HG03439 (cell line): ENCODE results near the gene LRRC72.
"Not testable (repeated sequence)": the region's sequence is repeated elsewhere in the genome, so short reads cannot be mapped to it uniquely, and the experiment has no call there.

Source experiments
- ATAC-seq: cut with Tn5 transposase; IDR thresholded peaks from one replicate; pipeline ENCODE4 v1.9.1; 2021; ENCODE audit warnings: mild to moderate bottlenecking, moderate library complexity; ENCODE audit not compliant: unreplicated experiment

The LRRC72 gene

DNA sequence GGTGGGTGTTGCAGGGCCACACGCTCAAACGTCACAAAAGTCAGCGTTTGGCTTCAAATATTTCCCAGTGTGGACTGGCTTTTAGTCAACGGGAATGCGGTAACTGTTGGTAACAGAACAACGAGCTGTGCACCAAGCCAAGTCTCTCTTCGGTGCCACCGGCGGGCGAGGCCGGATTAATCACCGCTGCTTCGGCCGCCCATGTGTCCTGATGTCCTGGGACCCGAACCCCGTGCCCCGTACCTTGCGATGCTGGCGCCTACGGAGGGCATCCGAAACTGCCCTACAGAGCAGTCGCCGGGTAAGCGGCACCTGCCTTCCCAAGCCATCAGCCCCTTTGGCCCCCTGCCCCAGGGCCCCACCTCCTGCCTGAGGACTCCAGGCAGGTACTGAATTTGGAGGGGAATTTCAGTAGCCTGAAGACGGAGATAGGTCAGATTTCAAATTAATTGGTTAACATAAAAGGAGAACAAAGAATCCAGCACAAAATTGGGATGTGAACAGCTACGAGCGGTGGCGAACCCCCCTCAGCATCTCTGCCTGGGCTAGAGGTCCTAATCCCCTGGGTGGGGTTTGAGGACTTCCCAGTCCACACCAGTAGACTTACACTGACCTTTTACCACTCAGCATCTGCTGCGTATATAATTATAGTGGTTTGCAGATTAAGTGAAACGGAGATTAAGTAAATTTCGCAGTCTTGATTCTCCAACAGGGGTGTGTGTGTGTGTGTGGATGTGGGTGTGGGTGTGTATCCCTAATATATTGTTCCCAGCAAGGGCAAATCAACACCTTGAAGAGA lies at the start of gene LRRC72:
TSS of gene LRRC72 (plus strand) at position 84 of the 799 bp plus-strand sequence. CDS start at position 212, 128 bp downstream.
- no peak for ATAC-seq

DNA sequence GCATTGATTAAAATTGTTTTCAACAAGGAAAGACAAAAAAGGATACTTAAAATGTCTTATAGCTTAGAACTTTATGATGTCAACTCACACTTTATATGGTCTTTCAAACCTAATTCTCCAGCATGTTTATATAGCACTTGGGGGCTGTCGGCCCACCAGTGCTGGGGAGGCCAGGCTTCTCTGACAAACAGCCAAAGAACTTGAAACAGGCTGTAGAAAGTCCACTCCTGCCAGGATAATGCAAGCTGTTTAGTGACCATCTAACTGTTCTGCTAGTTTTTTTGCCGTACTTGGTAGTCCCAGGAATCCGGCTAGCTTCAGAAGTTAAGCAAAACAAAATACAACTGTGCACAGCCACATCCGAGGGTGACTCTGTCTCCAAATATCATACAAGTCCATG lies 47.5 kb upstream of the LRRC72 start:
- no peak for ATAC-seq

DNA sequence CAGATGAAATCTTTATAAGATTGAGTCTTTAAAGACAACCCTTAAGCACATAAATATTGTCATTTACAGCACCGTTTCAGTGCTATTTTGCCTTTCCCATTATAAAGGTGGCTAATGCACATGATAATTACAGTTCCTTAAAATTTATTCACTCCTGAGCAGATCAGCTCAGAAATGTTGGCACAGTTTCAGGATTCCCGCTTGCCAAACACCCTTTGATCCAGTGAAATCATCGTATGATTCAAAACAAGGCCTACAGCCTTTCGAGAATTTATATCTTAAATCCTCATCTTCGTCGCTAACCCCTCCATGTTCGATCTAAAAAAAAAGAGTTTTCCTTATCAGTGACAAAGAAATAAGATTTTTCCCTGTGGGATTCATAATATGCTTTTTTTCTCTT lies 47.0 kb upstream of the LRRC72 start:
- no peak for ATAC-seq

DNA sequence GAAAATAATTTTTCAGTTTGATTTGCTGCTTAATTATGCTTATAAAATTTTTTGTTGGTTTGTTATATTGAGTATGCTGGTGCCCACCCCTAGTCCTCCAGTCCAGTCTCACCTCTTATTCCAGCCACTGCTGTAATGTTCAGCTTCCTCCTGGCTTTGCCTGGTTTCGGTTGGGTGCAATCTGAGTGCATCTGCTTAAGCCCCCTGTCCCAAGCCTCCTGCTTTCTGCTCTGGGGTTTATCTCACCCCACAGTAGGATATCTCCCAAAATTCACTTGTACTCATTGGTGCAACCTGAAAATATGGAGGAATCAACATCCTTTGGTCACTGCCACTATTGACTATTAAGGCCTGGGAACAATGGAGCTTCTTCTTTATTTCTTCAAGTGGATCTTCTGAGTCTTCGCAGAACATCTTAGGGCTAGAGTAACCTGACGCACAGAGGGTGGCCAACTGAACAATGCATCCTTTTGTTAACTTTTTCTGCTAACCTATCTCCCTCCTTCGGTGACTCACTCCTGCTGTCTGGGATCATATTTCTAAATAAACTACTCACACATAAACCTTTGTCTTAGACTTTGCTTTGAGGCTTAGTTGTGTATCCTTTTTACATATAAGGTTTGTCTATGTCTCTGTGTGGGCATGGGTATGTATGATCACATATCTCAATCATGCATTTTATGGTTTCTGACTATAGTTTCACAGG lies 42.0 kb upstream of the LRRC72 start:
- no peak for ATAC-seq

DNA sequence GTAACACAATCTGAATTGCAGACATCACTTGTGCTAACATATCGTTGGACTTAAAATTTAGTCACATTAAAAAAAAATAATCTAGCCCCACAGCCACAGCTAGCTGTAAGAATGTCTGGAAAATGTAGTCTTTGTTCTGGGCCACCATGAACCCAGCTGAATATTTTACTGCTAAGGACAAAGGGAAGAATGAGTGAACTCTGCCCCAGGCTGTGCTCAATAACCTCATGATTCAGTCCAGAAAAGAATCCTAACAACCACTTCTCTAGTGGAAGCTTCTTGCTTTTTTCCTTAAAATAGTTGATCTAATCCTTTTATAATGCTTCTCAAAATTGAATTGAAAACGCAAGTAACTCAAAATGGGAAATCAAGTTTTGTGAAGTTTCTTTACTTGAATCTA lies 35.5 kb upstream of the LRRC72 start:
- ATAC-seq: no peak

DNA sequence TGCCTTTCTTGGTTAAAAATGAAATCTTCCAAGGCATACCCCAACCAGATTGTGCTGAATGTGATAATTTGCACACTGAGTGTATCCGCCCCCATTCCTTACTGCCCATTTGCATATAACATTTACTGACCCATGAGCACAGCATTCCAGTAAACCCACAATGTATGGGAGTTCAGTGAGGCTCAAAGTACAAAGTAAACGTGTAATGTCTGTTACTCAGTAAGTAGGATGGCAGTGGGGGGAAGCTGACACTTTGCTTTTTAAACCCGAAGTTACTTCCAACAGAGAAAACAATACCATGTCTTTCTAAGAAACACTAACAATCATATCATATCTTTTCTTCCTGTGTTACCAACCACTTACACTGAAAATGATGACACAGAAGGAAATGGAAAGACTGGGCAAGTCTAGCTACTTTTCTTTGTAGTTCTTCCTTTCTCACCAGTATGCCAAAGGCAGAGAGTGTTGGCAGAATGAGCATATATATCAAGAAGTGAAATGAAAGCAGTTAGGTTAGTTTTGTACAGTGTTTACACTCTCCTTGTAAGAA lies 34.0 kb upstream of the LRRC72 start:
- no peak for ATAC-seq

DNA sequence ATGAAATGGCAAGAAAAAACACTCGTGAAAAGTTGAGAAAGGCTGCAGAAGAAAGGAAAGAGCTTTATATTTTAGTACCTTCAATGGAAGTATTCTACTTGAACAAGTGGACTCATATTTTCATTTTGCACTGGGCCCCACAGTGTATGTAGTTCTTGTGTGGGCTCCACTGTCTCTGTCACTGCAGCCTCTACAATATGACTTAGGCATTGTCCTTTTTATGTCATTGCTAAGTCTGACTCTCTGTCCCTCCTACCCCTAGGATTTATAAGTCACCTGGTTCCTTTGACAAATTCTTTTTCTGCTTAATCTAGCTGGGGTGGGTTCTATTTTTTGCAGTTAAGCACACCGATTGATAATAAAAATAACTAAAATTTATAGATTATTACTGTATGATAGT lies 33.4 kb upstream of the LRRC72 start:
- ATAC-seq: no peak

DNA sequence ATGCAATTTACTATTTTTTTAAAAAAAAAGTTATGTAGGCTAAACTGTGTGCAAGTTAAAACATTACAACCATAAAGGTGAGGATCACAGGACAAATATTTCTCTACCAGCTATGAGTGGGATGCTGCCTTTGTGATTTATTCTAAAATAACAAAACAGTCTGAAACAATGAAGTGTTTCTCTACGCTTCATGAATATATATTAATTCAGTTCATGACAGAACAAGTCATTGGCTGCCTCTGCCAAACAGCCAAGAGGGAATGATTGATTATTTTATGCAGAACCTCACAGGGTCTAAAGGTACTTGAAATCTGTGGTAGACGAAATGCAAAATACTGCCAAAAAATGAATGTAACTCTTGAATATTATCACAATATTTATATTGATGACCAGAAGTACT lies 32.1 kb upstream of the LRRC72 start:
- no peak for ATAC-seq

DNA sequence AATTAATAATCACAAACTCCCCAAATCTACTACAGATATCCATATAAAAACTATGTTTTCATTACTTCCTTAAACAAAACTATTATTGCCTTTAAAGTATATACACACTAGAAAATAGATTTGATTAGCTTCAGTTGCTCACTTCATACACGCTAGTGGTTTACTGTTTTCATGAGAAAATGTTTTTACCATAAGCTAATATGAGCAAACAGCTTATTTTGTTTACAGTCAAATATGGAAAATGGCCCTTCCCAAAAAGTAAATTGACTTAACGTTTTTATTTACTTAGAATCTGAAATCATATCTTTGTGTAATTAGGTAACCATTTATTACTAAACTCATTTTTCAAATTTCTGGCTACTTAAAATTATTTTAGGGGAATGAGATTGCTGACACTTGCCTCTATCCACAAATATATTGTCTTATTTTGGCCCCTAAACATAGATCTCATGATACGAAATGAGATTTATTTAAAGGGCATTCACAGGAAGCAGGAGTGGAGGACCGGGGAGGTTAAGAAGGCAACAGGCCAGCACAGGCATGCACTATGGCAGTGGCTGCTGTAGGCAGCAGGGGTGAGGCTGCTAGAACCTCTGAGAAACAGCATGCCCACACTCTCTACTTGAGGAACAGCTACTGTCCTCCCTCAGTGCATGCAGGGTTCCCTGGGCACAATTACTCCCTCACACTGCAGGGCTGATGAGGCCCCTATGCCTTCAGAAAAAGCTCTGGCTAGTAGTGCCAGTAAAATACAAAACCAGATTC lies 31.5 kb upstream of the LRRC72 start:
- no peak for ATAC-seq

DNA sequence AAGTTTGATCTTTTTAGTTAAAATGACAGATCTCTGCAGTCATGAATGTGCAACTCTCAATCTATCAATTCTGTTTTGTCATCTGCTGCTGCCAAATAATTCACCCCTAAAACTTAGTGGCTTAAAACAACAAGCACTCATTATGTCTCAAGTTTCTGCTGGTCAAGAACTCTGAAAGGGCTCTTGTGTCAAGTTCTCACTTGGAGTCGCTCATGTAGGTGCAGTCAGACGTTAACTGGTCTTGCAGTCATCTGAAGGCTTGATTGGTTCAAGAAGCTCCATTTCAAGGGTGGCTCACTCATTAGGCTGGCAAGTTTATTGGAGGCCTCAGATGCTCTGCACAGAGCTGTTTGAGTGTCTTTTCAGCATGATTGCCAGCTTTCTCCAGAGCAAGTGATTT lies 28.5 kb upstream of the LRRC72 start:
- ATAC-seq: no peak

DNA sequence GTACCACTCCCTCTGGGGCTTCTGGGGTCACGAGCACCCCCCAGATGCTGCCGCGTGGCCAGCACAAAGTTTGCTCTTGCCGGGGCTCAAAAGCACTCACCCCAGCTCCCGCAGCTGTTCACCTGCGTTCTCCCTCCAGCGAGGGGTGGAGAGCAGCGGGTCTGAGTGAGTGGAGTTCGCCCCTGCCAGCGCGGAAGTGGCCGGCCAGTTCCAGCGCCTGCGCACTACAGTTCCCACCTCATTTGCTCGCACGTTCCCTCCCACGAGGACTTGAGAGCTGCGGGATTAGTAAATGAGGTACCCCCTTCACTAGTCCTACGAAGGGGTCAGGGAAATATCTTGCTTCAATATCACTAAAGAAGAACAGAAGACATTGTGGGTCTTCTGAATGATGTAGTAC lies 24.3 kb upstream of the LRRC72 start:
- no peak for ATAC-seq

DNA sequence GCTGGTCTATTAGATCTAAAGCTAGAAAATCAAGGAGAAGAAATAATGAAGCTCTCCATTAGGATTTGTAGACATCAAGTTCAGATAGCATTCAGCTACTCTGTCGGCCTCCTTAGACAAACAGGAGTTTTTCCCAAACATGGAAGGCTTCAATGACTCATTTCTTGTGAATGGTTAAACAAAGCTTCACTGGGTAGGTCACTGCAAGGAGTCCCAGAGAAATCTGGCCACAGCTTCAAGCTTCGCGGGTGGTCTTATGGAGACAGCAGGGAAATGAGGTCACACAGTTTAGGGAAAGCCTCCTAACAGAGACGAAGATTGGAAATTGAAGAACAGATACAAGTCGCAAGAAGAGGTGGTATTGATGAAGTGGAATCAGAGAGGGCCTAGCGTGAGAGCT lies 22.6 kb upstream of the LRRC72 start:
- ATAC-seq: no peak

DNA sequence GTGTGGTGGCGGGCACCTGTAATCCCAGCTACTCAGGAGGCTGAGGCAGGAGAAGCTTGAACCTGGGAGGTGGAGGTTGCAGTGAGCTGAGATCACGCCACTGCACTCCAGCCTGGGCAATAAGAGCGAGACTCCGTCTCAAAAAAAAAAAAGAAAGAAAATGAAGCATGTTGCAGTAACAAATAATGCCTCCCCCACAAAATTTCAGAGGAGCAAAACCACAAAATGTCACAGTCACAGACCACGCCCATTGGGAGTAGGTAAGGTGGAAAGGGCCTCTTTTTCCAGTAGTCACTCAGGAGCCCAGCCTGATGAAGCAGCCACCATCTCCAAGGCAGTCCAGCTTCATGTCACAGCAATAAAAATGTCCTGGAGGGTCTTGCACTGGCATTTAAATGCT lies 20.2 kb upstream of the LRRC72 start:
- not testable (repeated sequence) for ATAC-seq

DNA sequence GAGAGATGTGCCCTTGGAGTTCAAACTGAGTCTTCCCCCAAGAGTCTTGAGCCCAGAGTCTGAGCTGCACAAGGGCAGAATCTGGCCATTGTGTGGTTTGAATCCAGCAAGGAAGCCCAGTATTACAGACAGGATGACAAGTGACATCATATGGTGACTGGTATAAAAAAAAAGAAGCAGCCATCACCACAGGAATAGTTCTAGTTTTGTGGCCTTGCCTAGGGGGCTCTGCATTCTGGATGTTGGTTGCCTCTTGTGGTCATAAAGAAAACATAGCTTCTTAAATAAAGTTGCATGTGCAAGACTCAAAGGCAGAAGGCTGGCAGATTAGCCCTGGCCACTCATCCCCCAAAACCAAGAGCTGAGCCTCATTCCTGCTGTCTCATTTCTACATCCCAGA lies 16.8 kb upstream of the LRRC72 start:
- no peak for ATAC-seq

DNA sequence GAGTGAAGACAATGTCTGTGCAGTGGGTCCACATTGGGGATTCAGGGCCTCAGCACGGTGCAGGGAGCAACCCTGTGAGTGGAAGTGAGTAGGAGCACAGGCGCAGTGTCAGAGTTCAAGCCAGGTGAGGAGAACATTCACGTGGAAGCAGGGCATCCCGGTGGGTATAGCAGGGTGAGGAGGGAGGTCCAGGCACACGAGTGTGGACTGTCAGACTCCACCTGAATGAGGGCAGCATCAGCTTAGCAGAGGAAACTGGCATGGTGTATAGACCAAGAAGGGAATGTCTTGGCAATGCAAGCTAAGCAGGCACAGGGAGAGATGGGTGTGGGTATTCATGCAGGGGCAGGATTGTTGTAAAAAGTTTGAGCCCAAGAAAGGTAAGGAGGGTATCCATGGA lies 15.3 kb upstream of the LRRC72 start:
- ATAC-seq: no peak

DNA sequence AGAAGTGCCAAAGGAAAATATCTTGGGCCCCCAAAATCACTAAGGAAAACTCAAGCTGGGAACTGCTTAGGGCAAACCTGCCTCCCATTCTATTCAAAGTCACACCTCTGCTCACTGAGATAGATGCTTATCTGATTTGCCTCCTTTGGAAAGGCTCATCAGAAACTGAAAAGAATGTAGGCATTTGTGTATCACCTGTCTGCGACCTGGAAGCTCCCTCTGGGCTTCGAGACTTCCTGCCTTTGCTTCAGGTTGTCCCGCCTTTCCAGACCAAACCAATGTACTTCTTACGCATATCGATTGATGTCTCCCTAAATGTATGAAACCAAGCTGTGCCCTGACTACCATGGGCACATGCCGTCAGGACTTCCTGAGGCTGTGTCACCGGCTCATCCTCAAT lies 14.5 kb upstream of the LRRC72 start:
- no peak for ATAC-seq

DNA sequence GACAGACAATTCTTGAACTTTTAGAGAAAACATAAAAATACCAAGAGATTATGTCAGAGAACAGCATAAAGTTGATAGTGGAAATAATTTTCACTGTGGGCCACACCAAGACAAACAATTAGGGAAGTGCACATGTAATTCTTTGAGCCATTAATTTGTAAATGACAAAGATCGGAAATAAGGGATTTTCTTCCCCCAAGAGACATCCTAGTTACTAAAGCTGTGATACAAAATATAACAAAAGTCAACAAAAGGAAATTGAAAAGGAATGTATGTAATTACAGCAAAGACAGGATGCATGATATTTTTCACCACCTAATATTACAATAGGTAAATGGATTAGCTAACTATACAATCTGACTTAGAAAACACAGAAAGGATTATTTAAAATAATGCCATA lies 12.4 kb upstream of the LRRC72 start:
- no peak for ATAC-seq

DNA sequence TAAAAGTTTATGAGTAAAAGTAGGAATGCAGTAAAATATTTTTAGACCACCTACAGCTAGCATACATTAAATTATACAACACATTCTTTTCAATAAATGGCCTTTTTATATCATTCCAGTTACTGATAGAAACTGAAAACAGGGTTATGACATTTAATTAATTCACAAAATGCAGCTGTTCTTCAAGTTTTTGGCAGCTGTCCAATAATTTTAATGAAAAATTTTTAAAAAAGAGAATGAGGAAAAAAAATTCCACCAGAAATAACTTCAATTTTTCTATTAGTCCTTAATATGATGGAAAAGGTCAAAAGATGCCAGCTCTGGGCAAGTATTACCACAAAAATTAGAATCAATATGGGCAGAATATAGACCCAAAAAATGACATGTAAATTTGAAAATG lies 11.9 kb upstream of the LRRC72 start:
- ATAC-seq: no peak

DNA sequence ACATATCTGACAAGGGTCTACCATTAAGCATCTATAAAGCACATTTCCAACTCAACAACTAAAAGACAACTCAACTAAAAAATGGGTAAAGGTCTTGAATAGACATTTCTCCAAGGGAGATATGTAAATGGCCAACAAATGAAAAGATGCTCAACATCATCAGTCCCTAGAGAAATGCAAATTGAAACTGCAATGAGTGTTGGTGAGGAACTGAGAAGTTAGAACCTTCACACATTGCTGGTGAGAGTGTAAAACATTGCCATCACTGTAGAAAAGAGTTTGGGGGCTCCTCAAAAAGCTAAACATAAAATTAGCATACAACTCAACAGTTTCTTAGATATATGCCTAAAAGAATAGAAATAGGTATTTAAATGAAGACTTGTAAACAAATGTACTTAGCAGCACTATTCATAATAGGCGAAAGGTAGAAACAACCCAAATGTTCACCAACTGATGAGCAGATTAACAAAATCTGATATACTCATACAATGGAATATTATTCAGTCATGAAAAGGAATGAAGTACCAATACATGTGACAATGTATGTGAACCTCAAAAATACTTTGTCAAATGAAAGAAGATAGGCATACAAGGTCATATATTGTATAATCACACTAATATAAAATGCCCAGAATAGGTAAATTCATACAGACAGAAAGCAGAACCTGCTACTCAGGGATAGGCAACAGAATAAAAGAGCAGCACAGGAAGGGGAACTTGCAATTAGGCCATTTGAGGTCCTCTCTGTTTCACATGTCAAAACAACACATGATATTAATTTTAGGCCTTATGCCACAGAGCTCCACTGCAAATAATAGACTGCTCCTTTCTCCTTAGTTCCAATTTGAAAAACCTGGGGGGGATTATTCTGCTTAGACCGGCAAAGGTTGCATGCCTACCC lies 10.6 kb upstream of the LRRC72 start:
- ATAC-seq: no peak

DNA sequence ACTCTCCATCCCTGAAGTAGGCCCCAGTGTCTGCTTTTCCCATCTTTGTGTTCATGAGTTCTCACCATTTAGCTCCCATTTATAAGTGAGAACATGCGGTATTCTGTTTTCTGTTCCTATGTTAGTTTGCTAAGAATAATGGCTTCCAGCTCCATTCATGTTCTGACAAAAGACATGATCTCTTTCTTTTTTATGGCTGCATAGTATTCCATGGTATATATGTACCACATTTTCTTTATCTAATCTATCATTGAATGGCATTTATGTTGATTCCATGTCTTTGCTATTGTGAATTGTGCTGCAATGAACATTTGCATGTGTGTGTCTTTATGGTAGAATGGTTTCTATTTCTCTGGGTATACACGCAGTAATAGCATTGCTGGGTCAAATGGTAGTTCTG lies 6.6 kb upstream of the LRRC72 start:
- not testable (repeated sequence) for ATAC-seq
